NOMO-1 (cell line): ENCODE results near the gene POU2F2.
A peak's percentile ranks its signal among the peaks of the same experiment; 100 is the strongest.

Source experiments
- DNase-seq, 2 experiments: peaks; one replicate each; lab custom pipeline; 2025; ENCODE audit not compliant: unreplicated experiment in 2 of 2; lab: John Stamatoyannopoulos, UW

The POU2F2 gene

GRCh38 chr19:42129399-42130253, 2.6 kb downstream of the POU2F2 start:
- peak; percentile 87 to 93 for DNase-seq

- DNase-seq = no peak
These were observed 5.7 kb downstream of the POU2F2 start for GRCh38 chr19:42126574-42126973.

GRCh38 chr19:42125536-42125935, 6.7 kb downstream of the POU2F2 start:
- DNase-seq = no peak

- DNase-seq = no peak
These were observed 7.8 kb downstream of the POU2F2 start for GRCh38 chr19:42124386-42124901.

GRCh38 chr19:42123765-42124164, 8.5 kb downstream of the POU2F2 start:
- no peak for DNase-seq

GRCh38 chr19:42122691-42123607, 9.3 kb downstream of the POU2F2 start:
- DNase-seq = no peak

GRCh38 chr19:42121656-42122069, 10.6 kb downstream of the POU2F2 start:
- peak; percentile 40 to 74 for DNase-seq

- DNase-seq = no peak
These were observed 11.1 kb downstream of the POU2F2 start for GRCh38 chr19:42121036-42121621.

- no peak for DNase-seq
These were observed 11.8 kb downstream of the POU2F2 start for GRCh38 chr19:42120276-42120980.

GRCh38 chr19:42117076-42117475, 15.2 kb downstream of the POU2F2 start:
- DNase-seq = no peak

GRCh38 chr19:42116308-42117075, 15.8 kb downstream of the POU2F2 start:
- DNase-seq = no peak

GRCh38 chr19:42115705-42116104, 16.5 kb downstream of the POU2F2 start:
- no peak for DNase-seq

- no peak for DNase-seq
These were observed 17.0 kb downstream of the POU2F2 start for GRCh38 chr19:42115219-42115618.

- no peak for DNase-seq
These were observed 17.8 kb downstream of the POU2F2 start for GRCh38 chr19:42114412-42114811.

GRCh38 chr19:42113641-42114348, 18.5 kb downstream of the POU2F2 start:
- no peak for DNase-seq

GRCh38 chr19:42111811-42112210, 20.4 kb downstream of the POU2F2 start:
- no peak for DNase-seq

- DNase-seq = no peak
These were observed 20.9 kb downstream of the POU2F2 start for GRCh38 chr19:42111384-42111783.

- no peak for DNase-seq
These were observed 21.6 kb downstream of the POU2F2 start for GRCh38 chr19:42110658-42111057.

- DNase-seq = no peak
These were observed 22.4 kb downstream of the POU2F2 start for GRCh38 chr19:42109896-42110295.
